ENCODE data around the gene PHF12.
"Not testable (repeated sequence)": the region's sequence is repeated elsewhere in the genome, so short reads cannot be mapped to it uniquely, and the experiment has no call there.

Gene PHF12

GRCh38 chr17:28895794-28896447, 55.4 kb downstream of the PHF12 start:
- TF ChIP-seq CTCF (IDR thresholded peaks at IDR 0.05; ENCODE audit: control extremely low read depth, extremely low read depth, low read depth, missing control alignments): no peak
- POLR2A ChIA-PET: no interaction called here
- no peak for DNase-seq (ENCODE audit: extremely low spot score)
- CTCF ChIA-PET: interaction anchor here (0.8 to 8.0 kb wide), 10 partner anchors 8 to 248 kb away, joined by 3 to 35 read pairs (median 3); partner anchors contain the start of gene TLCD1

GRCh38 chr17:28893248-28894183, 57.8 kb downstream of the PHF12 start:
- POLR2A ChIA-PET: interaction anchor here (0.6 to 1.7 kb wide), 5 partner anchors 29 to 174 kb away, joined by 4 to 7 read pairs (median 7); partner anchors contain the start of genes FAM222B and RPL23A
- CTCF ChIA-PET: interaction anchor here (1.0 to 2.4 kb wide), 6 partner anchors 9 to 167 kb away, joined by 3 to 21 read pairs (median 4); partner anchors contain the start of genes DHRS13, FAM222B and TLCD1
- not testable (repeated sequence) for DNase-seq (ENCODE audit: extremely low spot score)

- POLR2A ChIA-PET: interaction anchor here (0.6 kb wide), 1 partner anchor 509 kb away, joined by 4 read pairs; no protein-coding TSS in a partner anchor
- no peak for TF ChIP-seq CTCF (IDR thresholded peaks at IDR 0.05; ENCODE audit: control extremely low read depth, extremely low read depth, low read depth, missing control alignments)
- DNase-seq (ENCODE audit: extremely low spot score): peak; percentile 51
- CTCF ChIA-PET: interaction anchor here (1.7 to 2.9 kb wide), 7 partner anchors 10 to 164 kb away, joined by 6 to 11 read pairs (median 9); partner anchors contain the start of genes DHRS13, FAM222B and NEK8
These were observed 59.3 kb downstream of the PHF12 start for GRCh38 chr17:28892024-28892423.

- no peak for DNase-seq (ENCODE audit: extremely low spot score)
- ChIA-PET CTCF (interaction anchor here (1.7 to 2.9 kb wide), 6 partner anchors 9 to 163 kb away, joined by 6 to 11 read pairs (median 9); partner anchors contain the start of genes DHRS13 and NEK8), POLR2A (no interaction called here)
- no peak for TF ChIP-seq CTCF (IDR thresholded peaks at IDR 0.05; ENCODE audit: control extremely low read depth, extremely low read depth, low read depth, missing control alignments)
These were observed 60.1 kb downstream of the PHF12 start for GRCh38 chr17:28891201-28891600.

GRCh38 chr17:28889996-28890395, 61.3 kb downstream of the PHF12 start:
- ChIA-PET CTCF (interaction anchor here (1.0 to 2.9 kb wide), 4 partner anchors 8 to 126 kb away, joined by 3 to 11 read pairs (median 8); partner anchors contain the start of gene DHRS13), POLR2A (no interaction called here)
- DNase-seq (ENCODE audit: extremely low spot score): no peak
- no peak for TF ChIP-seq CTCF (IDR thresholded peaks at IDR 0.05; ENCODE audit: control extremely low read depth, extremely low read depth, low read depth, missing control alignments)

- POLR2A ChIA-PET: no interaction called here
- no peak for DNase-seq (ENCODE audit: extremely low spot score)
- CTCF ChIA-PET: interaction anchor here (1.6 kb wide), 1 partner anchor 10 kb away, joined by 6 read pairs; no protein-coding TSS in a partner anchor
- no peak for TF ChIP-seq CTCF (IDR thresholded peaks at IDR 0.05; ENCODE audit: control extremely low read depth, extremely low read depth, low read depth, missing control alignments)
These were observed 62.5 kb downstream of the PHF12 start for GRCh38 chr17:28888832-28889231.

Measured in GM10248 (cell line).